Thyroid gland (tissue), 4 donors: ENCODE results near the gene HRAS. TPM values are rescaled to one million over a fixed set of nuclear protein-coding genes. Genes with fewer than 3 reads are reported as not detected.
A peak's percentile ranks its signal among the peaks of the same experiment; 100 is the strongest.
"Not testable (repeated sequence)": the region's sequence is repeated elsewhere in the genome, so short reads cannot be mapped to it uniquely, and the experiment has no call there.

Source experiments
- DNase-seq, 2 donors: peaks; one replicate each; pipeline ENCODE4 v3.0.0-alpha.2; 2019
- H3K27ac ChIP-seq, 3 donors: fragments of 200-600 bp; sonication (generic); 1 replicate in 2 of 3; 2 replicates in 1 of 3; pipeline ENCODE4 v1.5.1; 2016 to 2019; ENCODE audit warnings: mild to moderate bottlenecking in 1 of 3, moderate library complexity in 1 of 3
- H3K27me3 ChIP-seq: fragments of 200-600 bp; sonication (generic); one replicate; pipeline ENCODE4 v1.5.1; 2019
- H3K36me3 ChIP-seq, 2 donors: fragments of 200-600 bp; sonication (generic); one replicate each; pipeline ENCODE4 v1.5.1; 2016 to 2019
- H3K4me1 ChIP-seq, 2 donors: fragments of 200-600 bp; sonication (generic); one replicate each; pipeline ENCODE4 v1.5.1; 2017 to 2019
- H3K4me3 ChIP-seq, 3 donors: fragments of 200-600 bp; sonication (generic); replicated peaks in 1 of 3; 1 replicate in 2 of 3; 2 replicates in 1 of 3; pipeline ENCODE4 v1.5.1; 2016; ENCODE audit warnings: mild to moderate bottlenecking in 1 of 3
- H3K9me3 ChIP-seq: fragments of 200-600 bp; sonication (generic); one replicate; pipeline ENCODE4 v1.5.1; 2017
- POLR2A ChIP-seq, 2 donors: fragments of 450-650 bp; IDR thresholded peaks; one replicate each; pipeline ENCODE4 v1.6.1; 2017; ENCODE audit warnings: antibody characterized with exemption in 2 of 2, mild to moderate bottlenecking in 2 of 2, moderate library complexity in 1 of 2
- WGBS, 2 donors: methylation state at CpG; one replicate each; pipeline ENCODE4 v1.1.5; 2017; 5-methylcytosine and 5-hydroxymethylcytosine counted together
- intact Hi-C: fragments of 100-400 bp; cut with DNase I; formaldehyde crosslinking; loops from one replicate; pipeline ENCODE4 v1.15.1; 2023
- total RNA-seq, 4 donors: library from RNA; depleted of rRNA; stranded (reverse); fragments of >200 nt; gene quantifications; one replicate each; pipeline ENCODE4 v1.2.3, GENCODE V29; 2016
- TF ChIP-seq, protein P1 (sequence below), 6 experiments: fragments of 200-600 bp in 3 of 6; fragments of 450-650 bp in 3 of 6; sonication (generic) in 3 of 6; IDR thresholded peaks; one replicate each; pipeline ENCODE4 v1.5.1; 2016 to 2019; ENCODE audit warnings: antibody characterized with exemption in 6 of 6, mild to moderate bottlenecking in 2 of 6, inconsistent platforms in 1 of 6, moderate library complexity in 1 of 6

HRAS gene
- total RNA-seq, 4 donors from 2014 or later, result 16.9 to 41.3 (median 29.9) TPM

DNA sequence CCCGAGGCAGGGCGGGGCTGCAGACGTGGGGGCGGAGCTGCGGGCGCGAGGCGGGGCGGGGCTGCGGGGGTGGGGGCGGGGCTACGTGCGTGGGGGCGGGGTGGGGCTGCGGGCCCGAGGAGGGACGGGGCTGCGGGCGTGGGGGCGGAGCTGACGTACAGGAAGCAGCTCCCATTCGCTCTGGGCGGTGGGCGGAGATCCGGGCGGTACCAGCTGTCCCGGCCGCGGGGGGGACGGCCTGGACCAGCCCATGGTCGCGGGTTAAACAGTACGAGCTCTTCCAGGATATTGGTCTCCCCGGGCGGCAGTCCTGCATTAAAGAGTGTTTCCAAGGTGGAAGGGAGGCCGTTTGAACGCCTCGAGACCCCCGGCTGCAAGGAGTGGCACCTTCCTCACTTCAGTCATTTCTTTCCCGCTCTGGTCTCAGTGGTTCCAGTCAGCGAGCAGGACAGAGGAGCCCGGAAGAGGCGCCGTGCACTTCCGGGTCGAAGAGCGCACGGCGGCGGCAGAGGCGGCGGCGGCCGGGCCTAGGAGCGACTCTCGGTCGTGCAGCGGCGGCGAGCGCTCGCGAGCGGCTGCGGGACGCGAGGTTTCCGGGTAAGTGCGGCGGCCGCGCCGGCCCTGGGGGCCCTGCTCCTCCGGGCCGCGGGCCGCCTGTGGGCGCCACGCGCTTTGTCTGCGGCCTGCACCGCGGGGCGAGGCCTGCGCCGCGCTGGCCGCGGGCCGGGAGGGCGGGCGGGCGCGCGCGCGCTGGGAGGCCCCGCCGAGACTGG lies 40.8 kb upstream of the HRAS start, which contains the start of gene PHRF1:
Gene PHRF1, plus strand, starts transcription at position 475 of the 773 bp plus-strand sequence. CDS start 5,043 bp downstream, outside the sequence.
- intact Hi-C loops, result no loop called here
- Histone ChIP-seq H3K9me3 (no peaks in the 10 kb centered on the region), H3K4me1 (peaks cover 58 to 67% of the 10 kb centered on the region in 2 donors), H3K36me3 (no peaks in the 10 kb centered on the region), H3K4me3 (peak within 1 kb of the TSS; percentile 65 to 88 (median 73)), H3K27ac (peak within 1 kb of the TSS; percentile 82 to 97 (median 87)), H3K27me3 (no peaks in the 10 kb centered on the region)
- peak in 1 of 2 donors; percentile 66 for TF ChIP-seq POLR2A (IDR thresholded peaks at IDR 0.05)
- TF ChIP-seq, protein P1, sequence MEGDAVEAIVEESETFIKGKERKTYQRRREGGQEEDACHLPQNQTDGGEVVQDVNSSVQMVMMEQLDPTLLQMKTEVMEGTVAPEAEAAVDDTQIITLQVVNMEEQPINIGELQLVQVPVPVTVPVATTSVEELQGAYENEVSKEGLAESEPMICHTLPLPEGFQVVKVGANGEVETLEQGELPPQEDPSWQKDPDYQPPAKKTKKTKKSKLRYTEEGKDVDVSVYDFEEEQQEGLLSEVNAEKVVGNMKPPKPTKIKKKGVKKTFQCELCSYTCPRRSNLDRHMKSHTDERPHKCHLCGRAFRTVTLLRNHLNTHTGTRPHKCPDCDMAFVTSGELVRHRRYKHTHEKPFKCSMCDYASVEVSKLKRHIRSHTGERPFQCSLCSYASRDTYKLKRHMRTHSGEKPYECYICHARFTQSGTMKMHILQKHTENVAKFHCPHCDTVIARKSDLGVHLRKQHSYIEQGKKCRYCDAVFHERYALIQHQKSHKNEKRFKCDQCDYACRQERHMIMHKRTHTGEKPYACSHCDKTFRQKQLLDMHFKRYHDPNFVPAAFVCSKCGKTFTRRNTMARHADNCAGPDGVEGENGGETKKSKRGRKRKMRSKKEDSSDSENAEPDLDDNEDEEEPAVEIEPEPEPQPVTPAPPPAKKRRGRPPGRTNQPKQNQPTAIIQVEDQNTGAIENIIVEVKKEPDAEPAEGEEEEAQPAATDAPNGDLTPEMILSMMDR (IDR thresholded peaks at IDR 0.05), result no peak
- peak; percentile 96 to 97 for DNase-seq
- WGBS, 2 donors, result 1% methylated on average over 39 of the region's 99 CpGs; no CpG with 5 or more reads in 1 of the 2 donors

DNA sequence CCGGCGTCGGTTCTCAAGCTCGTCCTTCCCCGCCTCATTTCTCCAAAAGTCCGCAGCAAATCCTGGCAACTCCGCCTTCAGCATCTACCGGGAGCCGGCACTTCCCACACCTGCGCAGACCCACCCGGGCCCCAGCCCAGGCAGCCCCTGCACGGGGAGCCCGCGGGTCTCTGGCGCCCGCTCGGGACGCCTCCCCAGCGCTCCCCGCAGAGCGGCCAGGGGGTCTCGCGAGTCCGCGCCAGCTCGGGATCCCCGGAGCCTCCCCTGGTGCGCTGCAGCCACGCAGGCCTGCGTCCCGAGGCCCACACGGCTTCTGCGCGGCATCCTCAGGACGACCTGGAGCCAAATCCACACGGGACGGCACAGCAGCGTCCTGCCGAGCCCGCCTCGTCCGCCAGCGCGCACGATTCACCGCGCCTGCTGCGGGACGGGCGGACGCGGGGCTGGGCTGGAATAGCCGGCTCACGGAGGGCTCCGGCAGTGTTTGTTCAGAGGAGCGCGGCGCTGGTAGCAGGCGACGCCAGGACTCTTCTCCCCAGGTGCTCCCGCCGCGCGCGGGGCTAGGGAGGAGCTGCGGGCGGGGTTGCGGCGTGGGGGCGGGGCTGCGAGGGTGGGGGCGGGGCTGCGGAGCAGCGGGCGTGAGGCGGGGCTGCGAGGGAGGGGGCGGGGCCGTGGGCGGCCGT lies 40.1 kb upstream of the HRAS start:
- intact Hi-C loops, result no loop called here
- Histone ChIP-seq H3K9me3 (no peaks in the 10 kb centered on the region), H3K27ac (peak overlapping the region in 2 of 3 donors; percentile 53 to 71), H3K27me3 (no peaks in the 10 kb centered on the region), H3K36me3 (no peaks in the 10 kb centered on the region), H3K4me3 (peak overlapping the region; percentile 40 to 65 (median 56)), H3K4me1 (peaks cover 58 to 67% of the 10 kb centered on the region in 2 donors)
- 0 to 2% methylated on average over 6 to 10 of the region's 81 CpGs for WGBS, 2 donors
- TF ChIP-seq POLR2A (IDR thresholded peaks at IDR 0.05), result peak in 1 of 2 donors; percentile 57
- TF ChIP-seq, protein P1 (IDR thresholded peaks at IDR 0.05), result no peak
- peak; percentile 34 to 73 for DNase-seq

DNA sequence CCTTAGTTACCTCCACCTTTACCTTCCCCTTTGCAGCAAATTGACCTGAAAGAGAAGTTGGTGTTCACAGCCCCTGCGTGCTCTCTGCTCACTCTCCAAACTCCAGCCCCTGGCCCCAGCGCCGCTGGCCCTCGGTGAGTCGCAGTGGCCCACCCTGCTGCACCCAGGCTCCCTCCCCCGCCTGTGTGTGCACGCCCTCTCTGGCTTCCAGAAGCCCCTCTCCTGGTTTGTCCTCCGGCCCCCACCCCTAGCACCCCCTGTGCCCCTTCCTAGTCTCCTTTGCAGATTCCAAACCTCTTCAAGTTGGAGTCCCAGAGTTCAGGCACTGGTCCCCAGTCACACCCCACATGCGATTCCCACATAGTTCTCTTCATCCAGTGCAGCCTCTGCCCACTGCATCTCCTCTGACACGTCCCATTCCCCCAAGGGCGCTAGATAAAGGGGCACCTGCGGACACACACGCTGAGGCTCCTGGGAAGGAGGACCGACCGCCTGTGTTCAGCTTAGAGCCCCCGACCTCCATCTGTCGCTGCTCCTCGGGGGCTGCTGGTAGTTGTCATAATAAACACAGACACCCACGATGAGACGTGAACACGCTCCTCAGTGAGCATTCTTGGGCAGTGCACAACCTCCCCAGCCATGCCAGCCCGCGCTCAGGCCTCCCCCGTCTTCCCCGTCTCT lies 39.4 kb upstream of the HRAS start:
- Histone ChIP-seq H3K27me3 (no peaks in the 10 kb centered on the region), H3K9me3 (no peaks in the 10 kb centered on the region), H3K4me1 (peaks cover 58 to 63% of the 10 kb centered on the region in 2 donors), H3K36me3 (no peaks in the 10 kb centered on the region), H3K4me3 (peak overlapping the region in 2 of 3 donors; percentile 40 to 56), H3K27ac (no peak overlapping the region)
- 10 to 18% methylated on average over 24 to 25 of the region's 25 CpGs for WGBS, 2 donors
- TF ChIP-seq, protein P1 (IDR thresholded peaks at IDR 0.05), result no peak
- TF ChIP-seq POLR2A (IDR thresholded peaks at IDR 0.05), result peak in 1 of 2 donors; percentile 19
- intact Hi-C loops, result no loop called here
- no peak for DNase-seq

DNA sequence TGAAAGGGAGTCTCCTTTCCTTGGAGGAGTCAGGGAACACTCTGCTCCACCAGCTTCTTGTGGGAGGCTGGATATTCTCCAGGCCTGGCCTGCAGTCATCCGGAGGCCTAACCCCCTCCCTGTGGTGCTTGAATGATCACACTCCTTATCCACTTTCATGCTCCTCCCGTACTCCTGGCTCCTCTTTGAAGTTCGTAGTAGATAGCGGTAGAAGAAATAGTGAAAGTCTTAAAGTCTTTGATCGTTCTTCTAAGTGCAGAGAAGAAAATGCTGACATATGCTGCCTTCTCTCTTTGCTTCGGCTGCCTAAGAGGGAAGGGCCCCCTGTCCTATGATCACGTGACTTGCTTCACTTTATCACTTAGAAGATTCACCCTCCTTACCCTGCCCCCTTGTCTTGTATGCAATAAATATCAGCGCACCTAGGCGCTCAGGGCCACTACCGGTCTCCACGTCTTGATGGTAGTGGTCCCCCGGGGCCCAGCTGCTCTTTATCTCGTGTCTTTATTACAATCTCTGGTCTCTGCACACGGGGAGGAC lies 38.7 kb upstream of the HRAS start:
- intact Hi-C loops, H3K36me3 ChIP-seq, H3K27me3 ChIP-seq, H3K9me3 ChIP-seq: not testable (repeated sequence)
- Histone ChIP-seq H3K4me1 (peaks cover 57 to 61% of the 10 kb centered on the region in 2 donors), H3K27ac (peak overlapping the region in 1 of 3 donors; percentile 39), H3K4me3 (peak overlapping the region in 1 of 3 donors; percentile 56)
- DNase-seq, result peak; percentile 62 to 65
- WGBS, 2 donors, result 24 to 27% methylated on average over 13 to 14 of the region's 14 CpGs

DNA sequence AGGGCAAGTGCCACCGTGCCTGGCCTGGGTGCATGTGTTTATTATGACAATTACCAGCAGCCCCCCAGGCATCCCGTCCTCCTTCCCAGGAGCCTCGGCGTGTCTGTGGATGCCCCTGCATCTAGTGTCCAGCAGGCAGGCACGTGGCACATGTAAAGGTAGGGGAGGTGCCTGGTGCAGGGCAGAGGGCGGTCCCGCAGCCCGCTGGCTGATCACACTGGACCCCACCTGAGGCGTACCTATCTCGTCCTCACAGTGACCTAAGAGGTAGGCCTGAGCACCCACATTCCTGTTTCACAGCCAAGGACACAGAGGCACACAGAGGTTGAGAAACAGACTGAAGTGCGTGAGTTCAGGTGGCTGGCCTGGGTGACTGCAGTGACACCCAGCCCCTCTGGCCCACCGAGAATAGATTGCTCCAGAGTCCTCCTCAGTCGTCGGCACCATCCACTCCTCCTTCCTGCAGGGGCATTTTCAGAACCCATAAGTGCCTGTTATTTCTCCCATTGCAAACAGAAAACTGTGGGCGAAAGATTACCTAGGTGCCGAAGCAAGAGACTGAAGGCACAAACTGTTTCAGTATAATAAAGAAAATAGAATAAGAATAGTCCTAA lies 37.9 kb upstream of the HRAS start:
- Histone ChIP-seq H3K36me3 (no peaks in the 10 kb centered on the region), H3K4me1 (peaks cover 51 to 57% of the 10 kb centered on the region in 2 donors), H3K27ac (peak overlapping the region; percentile 39 to 71 (median 64)), H3K27me3 (no peaks in the 10 kb centered on the region), H3K4me3 (no peak overlapping the region), H3K9me3 (no peaks in the 10 kb centered on the region)
- WGBS, 2 donors, result 42 to 56% methylated on average over 8 to 15 of the region's 16 CpGs
- TF ChIP-seq, protein P1 (IDR thresholded peaks at IDR 0.05), result no peak
- no peak for TF ChIP-seq POLR2A (IDR thresholded peaks at IDR 0.05)
- intact Hi-C loops, result no loop called here
- DNase-seq, result peak; percentile 62 to 67
